ENCODE results near the gene AK1.
"Not testable (repeated sequence)": the region's sequence is repeated elsewhere in the genome, so short reads cannot be mapped to it uniquely, and the experiment has no call there.

AK1 gene

GRCh38 chr9:127848756-127849504 lies 28.5 kb downstream of the AK1 start:
- no peak for DNase-seq (ENCODE audit: low read depth in 2 of 2)

- DNase-seq (ENCODE audit: low read depth in 2 of 2), result no peak
These were observed 29.4 kb downstream of the AK1 start for GRCh38 chr9:127847833-127848755.

GRCh38 chr9:127847178-127847510 lies 30.3 kb downstream of the AK1 start:
- DNase-seq (ENCODE audit: low read depth in 2 of 2), result no peak

- DNase-seq (ENCODE audit: low read depth in 2 of 2), result no peak
These were observed 30.9 kb downstream of the AK1 start for GRCh38 chr9:127846443-127847177.

- not testable (repeated sequence) for DNase-seq (ENCODE audit: low read depth in 2 of 2)
These were observed 31.9 kb downstream of the AK1 start for GRCh38 chr9:127845619-127846018.

- DNase-seq (ENCODE audit: low read depth in 2 of 2), result no peak
These were observed 32.6 kb downstream of the AK1 start for GRCh38 chr9:127844821-127845359.

- no peak for DNase-seq (ENCODE audit: low read depth in 2 of 2)
These were observed 36.2 kb downstream of the AK1 start for GRCh38 chr9:127841087-127841835.

GRCh38 chr9:127838375-127839078 lies 38.9 kb downstream of the AK1 start:
- DNase-seq (ENCODE audit: low read depth in 2 of 2), result no peak

GRCh38 chr9:127837346-127837745 lies 40.1 kb downstream of the AK1 start:
- no peak for DNase-seq (ENCODE audit: low read depth in 2 of 2)

GRCh38 chr9:127836561-127836960 lies 40.9 kb downstream of the AK1 start:
- DNase-seq (ENCODE audit: low read depth in 2 of 2), result not testable (repeated sequence)

GRCh38 chr9:127835991-127836516 lies 41.4 kb downstream of the AK1 start:
- no peak for DNase-seq (ENCODE audit: low read depth in 2 of 2)

GRCh38 chr9:127833555-127833954 lies 43.9 kb downstream of the AK1 start:
- no peak for DNase-seq (ENCODE audit: low read depth in 2 of 2)

GRCh38 chr9:127832248-127832647 lies 45.2 kb downstream of the AK1 start:
- no peak for DNase-seq (ENCODE audit: low read depth in 2 of 2)

GRCh38 chr9:127829205-127829906 lies 48.1 kb downstream of the AK1 start:
- DNase-seq (ENCODE audit: low read depth in 2 of 2), result no peak

GRCh38 chr9:127828262-127829031 lies 49.0 kb downstream of the AK1 start:
- DNase-seq (ENCODE audit: low read depth in 2 of 2), result no peak

- DNase-seq (ENCODE audit: low read depth in 2 of 2), result no peak
These were observed 51.1 kb downstream of the AK1 start for GRCh38 chr9:127826253-127826913.

GRCh38 chr9:127825319-127826051 lies 52.0 kb downstream of the AK1 start:
- DNase-seq (ENCODE audit: low read depth in 2 of 2), result no peak

- no peak for DNase-seq (ENCODE audit: low read depth in 2 of 2)
These were observed 55.4 kb downstream of the AK1 start for GRCh38 chr9:127822108-127822507.
